Gastroesophageal sphincter (tissue), 3 donors: Measurements from ENCODE around the gene KCNJ10.

Experiments
- EP300 ChIP-seq: sonication (generic); formaldehyde crosslinking; IDR thresholded peaks from one replicate; pipeline ENCODE4 v1.6.1; 2017; ENCODE audit warnings: antibody characterized with exemption, mild to moderate bottlenecking
- POLR2A ChIP-seq, 2 donors: fragments of 450-650 bp; IDR thresholded peaks; one replicate each; pipeline ENCODE4 v1.6.1; 2017; ENCODE audit warnings: antibody characterized with exemption in 2 of 2, mild to moderate bottlenecking in 2 of 2, moderate library complexity in 1 of 2
- TF ChIP-seq, protein P1 (sequence below), 4 experiments: fragments of 200-600 bp in 2 of 4; fragments of 450-650 bp in 2 of 4; sonication (generic) in 1 of 4; IDR thresholded peaks; one replicate each; pipeline ENCODE4 v1.5.1; 2017 to 2019; ENCODE audit warnings: antibody characterized with exemption in 4 of 4, mild to moderate bottlenecking in 2 of 4, moderate library complexity in 2 of 4

- TF ChIP-seq EP300: no peak
- TF ChIP-seq, protein P1, sequence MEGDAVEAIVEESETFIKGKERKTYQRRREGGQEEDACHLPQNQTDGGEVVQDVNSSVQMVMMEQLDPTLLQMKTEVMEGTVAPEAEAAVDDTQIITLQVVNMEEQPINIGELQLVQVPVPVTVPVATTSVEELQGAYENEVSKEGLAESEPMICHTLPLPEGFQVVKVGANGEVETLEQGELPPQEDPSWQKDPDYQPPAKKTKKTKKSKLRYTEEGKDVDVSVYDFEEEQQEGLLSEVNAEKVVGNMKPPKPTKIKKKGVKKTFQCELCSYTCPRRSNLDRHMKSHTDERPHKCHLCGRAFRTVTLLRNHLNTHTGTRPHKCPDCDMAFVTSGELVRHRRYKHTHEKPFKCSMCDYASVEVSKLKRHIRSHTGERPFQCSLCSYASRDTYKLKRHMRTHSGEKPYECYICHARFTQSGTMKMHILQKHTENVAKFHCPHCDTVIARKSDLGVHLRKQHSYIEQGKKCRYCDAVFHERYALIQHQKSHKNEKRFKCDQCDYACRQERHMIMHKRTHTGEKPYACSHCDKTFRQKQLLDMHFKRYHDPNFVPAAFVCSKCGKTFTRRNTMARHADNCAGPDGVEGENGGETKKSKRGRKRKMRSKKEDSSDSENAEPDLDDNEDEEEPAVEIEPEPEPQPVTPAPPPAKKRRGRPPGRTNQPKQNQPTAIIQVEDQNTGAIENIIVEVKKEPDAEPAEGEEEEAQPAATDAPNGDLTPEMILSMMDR (IDR thresholded peaks at IDR 0.05): no peak
- TF ChIP-seq POLR2A (IDR thresholded peaks at IDR 0.05): no peak
Observed at GRCh38 chr1:159986093-159986492, 83.9 kb downstream of the KCNJ10 start.
